Right hindlimb (tissue), 1 donor: ENCODE measurements around the gene GRID1.
"Not testable (repeated sequence)": the region's sequence is repeated elsewhere in the genome, so short reads cannot be mapped to it uniquely, and the experiment has no call there.

ENCODE experiments used
- DNase-seq: peaks from one replicate; pipeline ENCODE4 v3.0.0-alpha.2; 2018

The GRID1 gene

GRCh38 chr10:85786401-85786899 lies 580.1 kb downstream of the GRID1 start:
- no peak for DNase-seq

GRCh38 chr10:85784792-85785191 lies 581.8 kb downstream of the GRID1 start:
- no peak for DNase-seq

- DNase-seq, result no peak
Measured at GRCh38 chr10:85781404-85781803, 585.2 kb downstream of the GRID1 start.

DNA sequence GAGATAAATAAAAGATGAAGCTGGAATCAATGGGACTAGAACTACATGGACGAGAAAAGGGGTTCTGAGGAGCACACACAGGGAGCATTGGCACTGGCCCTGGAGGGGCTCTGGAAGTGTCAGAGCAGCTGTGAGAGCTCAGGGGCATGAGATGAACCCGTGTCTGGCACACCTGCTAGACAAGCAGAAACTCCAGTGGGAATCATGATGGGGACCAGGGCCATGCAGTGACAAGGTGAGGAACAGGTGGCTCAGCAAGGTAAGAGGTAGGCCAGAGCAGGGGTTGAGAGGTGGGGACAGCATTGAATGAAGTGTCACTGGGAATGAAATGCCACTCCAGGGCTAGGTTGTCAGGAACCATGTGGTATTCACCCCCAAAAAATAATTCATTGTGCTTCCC lies 588.5 kb downstream of the GRID1 start:
- DNase-seq, result no peak

GRCh38 chr10:85767891-85768290 lies 598.7 kb downstream of the GRID1 start:
- no peak for DNase-seq

DNA sequence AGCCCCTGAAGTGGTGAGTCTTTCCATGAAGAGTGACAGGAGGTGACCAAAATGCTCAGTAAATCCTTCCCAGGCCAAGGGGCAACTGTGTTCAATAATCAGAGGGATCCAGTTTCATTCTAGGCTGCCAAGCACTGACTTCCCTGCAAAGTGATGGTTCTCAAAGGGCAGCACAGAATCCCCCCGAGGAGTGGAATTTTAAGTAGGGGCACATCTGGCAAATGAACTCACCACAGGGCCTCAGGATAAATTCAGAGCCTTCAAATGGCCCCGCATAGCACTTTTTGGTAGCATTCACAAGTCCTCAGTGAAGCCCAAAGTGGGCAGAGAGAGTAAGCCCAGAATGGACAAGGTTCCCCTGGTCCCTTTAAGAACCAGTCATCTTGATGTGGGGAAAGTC lies 602.5 kb downstream of the GRID1 start:
- DNase-seq, result no peak

- DNase-seq, result peak; percentile 28
Measured at GRCh38 chr10:85761906-85762445, 604.6 kb downstream of the GRID1 start.

DNA sequence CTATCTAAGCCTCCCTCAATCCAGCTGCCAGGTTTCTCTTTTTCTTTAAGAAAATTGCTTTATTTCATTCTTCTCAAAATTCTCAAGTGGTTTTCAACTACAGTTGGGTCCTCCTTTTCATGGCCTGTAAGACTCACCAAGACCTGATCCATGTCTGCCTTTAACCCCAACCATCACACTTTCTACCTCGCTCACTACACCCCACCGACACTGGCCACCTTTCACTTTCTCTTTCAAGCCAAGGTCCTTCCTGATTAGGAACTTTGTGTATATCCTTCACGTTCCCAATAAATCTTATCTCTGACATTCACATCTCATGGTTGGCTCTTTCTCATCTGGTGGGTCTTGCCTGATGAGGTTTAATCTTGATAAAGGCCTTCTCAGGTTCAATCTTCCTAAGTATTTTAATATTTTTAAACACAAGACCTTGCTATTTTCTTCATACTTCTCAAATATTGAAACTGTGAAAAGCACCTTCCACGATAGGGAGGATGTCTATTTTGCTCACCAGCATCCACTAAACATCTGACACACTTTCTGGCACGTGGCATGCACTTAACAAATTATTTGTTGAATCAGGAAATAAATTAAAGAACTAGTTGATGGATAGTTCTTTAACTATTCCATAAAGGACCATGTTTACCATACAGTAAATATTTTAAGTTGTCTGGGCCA lies 624.8 kb downstream of the GRID1 start:
- no peak for DNase-seq

- no peak for DNase-seq
Measured at GRCh38 chr10:85735997-85736396, 630.6 kb downstream of the GRID1 start.

DNA sequence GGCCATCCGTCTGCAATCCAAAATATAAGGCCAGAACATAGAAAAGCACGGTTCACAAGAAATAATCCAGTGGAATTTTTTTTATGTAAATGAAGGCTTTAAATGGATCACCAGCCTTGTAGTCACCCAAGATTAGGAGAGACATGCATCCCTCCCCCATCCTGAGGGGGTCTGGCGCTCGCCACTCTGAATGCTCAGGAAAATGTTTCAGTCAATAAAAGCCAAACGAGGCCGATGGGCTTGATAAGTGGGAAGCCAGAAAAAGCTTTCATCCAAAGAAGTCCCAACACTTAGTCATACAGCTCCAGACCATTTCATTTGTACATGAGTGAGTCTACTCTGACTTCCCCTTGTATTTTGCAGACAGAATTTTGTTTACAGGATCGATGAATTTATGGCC lies 631.8 kb downstream of the GRID1 start:
- DNase-seq, result no peak

DNA sequence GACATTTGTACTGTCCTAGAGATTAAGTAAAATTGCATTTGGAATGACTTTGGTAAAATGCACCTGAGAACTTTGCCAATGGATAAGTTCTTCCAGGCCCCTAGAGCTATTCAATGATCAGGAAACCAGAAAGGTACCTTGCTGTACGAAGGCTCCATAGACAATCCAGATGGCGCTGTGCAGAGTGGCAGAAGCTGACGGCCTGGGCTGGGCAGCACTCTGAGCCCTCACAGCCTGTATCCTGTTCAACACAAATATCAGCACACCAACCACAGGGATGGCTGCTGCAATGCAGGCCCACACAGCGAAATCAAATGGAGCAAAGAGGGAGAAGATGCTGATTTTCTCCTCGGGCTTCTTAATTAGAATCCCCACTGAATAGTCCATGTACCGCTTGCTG lies 642.4 kb downstream of the GRID1 start:
- no peak for DNase-seq

- no peak for DNase-seq
Measured at GRCh38 chr10:85720931-85721590, 645.5 kb downstream of the GRID1 start.

DNA sequence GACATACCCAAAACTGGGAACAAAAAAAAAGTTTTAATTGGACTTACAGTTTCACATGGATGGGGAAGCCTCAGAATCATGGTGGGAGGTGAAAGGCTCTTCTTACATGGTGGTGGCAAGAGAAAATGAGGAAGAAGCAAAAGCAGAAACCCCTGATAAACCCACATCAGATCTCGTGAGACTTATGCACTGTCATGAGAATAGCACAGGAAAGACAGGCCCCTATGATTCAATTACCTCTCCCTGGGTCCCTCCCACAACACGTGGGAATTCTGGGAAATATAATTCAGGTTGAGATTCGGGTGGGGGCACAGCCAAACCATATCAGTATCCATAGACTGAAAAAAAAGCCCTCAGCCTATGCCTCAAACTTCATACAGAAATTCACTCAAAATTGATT lies 647.2 kb downstream of the GRID1 start:
- no peak for DNase-seq

DNA sequence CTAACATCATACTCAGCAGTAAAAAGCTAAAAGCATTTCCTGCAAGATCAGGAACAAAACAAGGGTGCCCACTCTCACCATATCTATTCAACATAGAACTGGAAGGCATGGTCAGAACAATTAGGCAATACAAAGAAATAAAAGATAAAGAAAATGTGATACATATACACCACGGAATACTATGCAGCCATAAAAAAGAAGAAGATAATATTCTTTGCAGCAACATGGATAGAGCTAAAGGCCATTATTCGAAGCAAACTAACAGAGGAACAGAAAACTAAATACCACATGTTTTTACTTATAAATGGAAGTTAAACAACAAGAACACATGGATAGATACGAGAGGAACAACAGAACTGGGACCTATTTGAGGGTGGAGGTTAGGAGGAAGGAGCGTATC lies 652.7 kb downstream of the GRID1 start:
- no peak for DNase-seq

DNA sequence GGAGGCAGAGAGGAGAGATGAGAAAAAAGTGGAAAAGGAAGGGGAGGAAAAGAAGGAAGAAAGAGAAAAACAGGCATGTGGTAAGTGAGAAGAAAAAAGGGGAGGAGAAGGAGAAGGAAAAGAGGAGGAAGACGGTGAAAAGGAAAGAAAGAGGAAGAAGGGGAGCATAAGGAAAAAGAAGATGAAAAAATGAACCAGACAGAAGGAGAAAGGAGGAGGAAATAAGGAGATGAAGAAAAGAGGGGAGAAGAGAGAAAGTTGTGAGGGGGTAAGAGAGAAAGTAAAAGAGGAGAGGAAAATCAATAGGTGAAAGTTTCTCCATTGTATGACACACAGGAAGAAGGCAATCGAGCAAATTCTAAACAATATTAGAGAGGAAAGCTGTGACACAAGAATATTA lies 663.8 kb downstream of the GRID1 start:
- DNase-seq, result no peak

- DNase-seq, result not testable (repeated sequence)
Measured at GRCh38 chr10:85699066-85699465, 667.5 kb downstream of the GRID1 start.

- DNase-seq, result no peak
Measured at GRCh38 chr10:85696893-85697292, 669.7 kb downstream of the GRID1 start.

- no peak for DNase-seq
Measured at GRCh38 chr10:85682621-85683020, 684.0 kb downstream of the GRID1 start.

GRCh38 chr10:85679710-85680109 lies 686.9 kb downstream of the GRID1 start:
- DNase-seq, result no peak

DNA sequence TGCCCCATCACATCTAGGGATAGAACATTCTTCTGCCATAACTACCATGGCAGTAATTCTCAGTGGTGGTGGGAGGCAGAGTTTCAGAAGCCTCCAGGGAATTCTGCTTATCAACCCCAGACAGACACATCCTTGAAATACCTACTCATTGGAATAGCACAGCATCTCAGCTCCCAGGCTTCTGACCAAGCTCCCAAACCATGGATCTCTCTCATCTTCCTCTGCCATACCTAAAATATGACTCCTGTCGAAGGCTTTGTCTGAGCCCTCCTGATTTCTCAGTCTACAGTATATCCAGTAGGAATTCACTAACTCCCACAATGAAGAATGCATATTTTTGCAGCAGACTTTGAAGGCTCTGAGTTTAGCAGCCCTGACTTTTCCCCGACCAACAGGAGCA lies 687.5 kb downstream of the GRID1 start:
- no peak for DNase-seq

- no peak for DNase-seq
Measured at GRCh38 chr10:85674851-85675250, 691.7 kb downstream of the GRID1 start.

DNA sequence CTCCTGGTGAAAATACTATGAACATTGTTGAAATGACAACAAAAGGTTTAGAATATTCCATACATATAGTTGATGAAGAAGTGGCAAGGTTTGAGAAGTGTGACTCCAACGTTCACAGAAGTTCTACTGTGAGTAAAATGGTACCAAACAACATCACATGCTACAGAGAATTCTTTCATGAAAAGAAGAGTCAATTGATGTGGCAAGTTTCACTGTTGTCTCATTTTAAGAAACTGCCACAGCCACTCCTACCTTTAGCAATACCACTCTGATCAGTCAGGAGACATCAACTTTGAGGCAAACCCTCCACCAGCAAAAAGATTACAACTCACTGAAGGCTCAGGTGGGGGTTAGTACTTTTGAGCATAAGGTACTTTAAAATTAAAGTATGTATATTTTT lies 693.3 kb downstream of the GRID1 start:
- no peak for DNase-seq

DNA sequence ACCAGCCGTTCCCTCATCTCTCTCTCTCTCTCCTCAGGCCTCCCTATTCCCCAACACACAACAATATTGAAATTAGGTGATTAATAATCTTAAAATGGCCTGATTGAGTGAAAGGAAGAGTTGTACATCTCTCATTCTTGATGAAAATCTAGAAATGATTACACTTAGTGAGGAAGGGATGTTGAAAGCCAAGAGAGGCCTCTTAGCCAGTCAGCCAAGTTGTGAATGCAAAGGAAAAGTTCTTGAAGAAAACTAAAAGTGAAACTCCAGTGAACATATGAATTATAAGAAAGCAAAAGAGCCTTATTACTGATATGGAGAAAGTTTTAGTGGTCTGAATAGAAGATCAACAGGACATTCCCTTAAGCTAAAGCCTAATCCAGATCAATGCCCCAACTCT lies 695.1 kb downstream of the GRID1 start:
- no peak for DNase-seq

- no peak for DNase-seq
Measured at GRCh38 chr10:85668522-85668921, 698.1 kb downstream of the GRID1 start.
